A673 (cell line): ENCODE results near the gene ZBTB32. TPM values are rescaled to one million over a fixed set of nuclear protein-coding genes. Genes with fewer than 3 reads are reported as not detected.

Experiments
- BruUV-seq: library from RNA; stranded (reverse); fragments of 400-500 nt; replicated peaks from 2 replicates; lab custom pipeline; 2021; lab: Mats Ljungman, UMichigan
- CTCF ChIA-PET: fragments of 300-600 bp; sonication (Branson Sonifier 250); formaldehyde crosslinking; loops from one replicate; lab custom pipeline; 2022; ENCODE audit warnings: antibody characterized with exemption; lab: Charles Lee
- POLR2A ChIA-PET: fragments of 300-600 bp; sonication (Branson Sonifier 250); formaldehyde crosslinking; loops from one replicate; lab custom pipeline; 2022; ENCODE audit warnings: antibody characterized with exemption; ENCODE audit not compliant: low non-redundant PET; lab: Charles Lee
- DNase-seq: peaks from one replicate; pipeline ENCODE4 v3.0.0-alpha.2; 2015; ENCODE audit warnings: low spot score
- H3K27ac ChIP-seq: fragments of 200-600 bp; sonication (generic); 2 replicates; pipeline ENCODE4 v1.5.1; 2016; ENCODE audit warnings: mixed run types, low read depth, mild to moderate bottlenecking, mixed read lengths, antibody characterized with exemption, low read length; ENCODE audit not compliant: poor library complexity, severe bottlenecking
- H3K27me3 ChIP-seq: fragments of 200-600 bp; sonication (generic); replicated peaks from 2 replicates; pipeline ENCODE4 v1.6.1; 2017; ENCODE audit warnings: mixed run types, low read depth, mild to moderate bottlenecking, mixed read lengths, antibody characterized with exemption, low read length; ENCODE audit not compliant: insufficient read depth, poor library complexity
- H3K36me3 ChIP-seq: fragments of 200-600 bp; sonication (generic); 2 replicates; pipeline ENCODE4 v1.6.1; 2016; ENCODE audit warnings: mixed run types, mild to moderate bottlenecking, mixed read lengths, antibody characterized with exemption, low read length; ENCODE audit not compliant: insufficient read depth, poor library complexity, severe bottlenecking
- H3K4me1 ChIP-seq: fragments of 200-600 bp; sonication (generic); 2 replicates; pipeline ENCODE4 v1.6.1; 2017; ENCODE audit warnings: mixed run types, mild to moderate bottlenecking, mixed read lengths, antibody characterized with exemption, low read length; ENCODE audit not compliant: insufficient read depth, poor library complexity, severe bottlenecking
- H3K4me3 ChIP-seq: fragments of 200-600 bp; sonication (generic); 2 replicates; pipeline ENCODE4 v1.5.1; 2016; ENCODE audit warnings: low read depth, mixed run types, mild to moderate bottlenecking, mixed read lengths, low read length; ENCODE audit not compliant: poor library complexity, severe bottlenecking
- H3K9me3 ChIP-seq: fragments of 200-600 bp; sonication (generic); 2 replicates; pipeline ENCODE4 v1.6.1; 2016; ENCODE audit warnings: mixed run types, low read depth, mild to moderate bottlenecking, mixed read lengths, antibody characterized with exemption, low read length; ENCODE audit not compliant: poor library complexity, severe bottlenecking
- EZH2 ChIP-seq: fragments of 200-600 bp; sonication (generic); IDR thresholded peaks from 2 replicates; pipeline ENCODE4 v1.6.1; 2017; ENCODE audit warnings: borderline replicate concordance, low read depth, mild to moderate bottlenecking, mixed read lengths, antibody characterized with exemption, low read length; ENCODE audit not compliant: poor library complexity, severe bottlenecking
- intact Hi-C: fragments of 100-400 bp; cut with micrococcal nuclease; formaldehyde crosslinking; loops from one replicate; pipeline ENCODE4 v1.10.0; 2022; ENCODE audit not compliant: unreplicated experiment
- total RNA-seq: library from RNA; stranded (reverse); gene quantifications from 2 replicates; pipeline ENCODE4 v1.2.3, GENCODE V29; 2021
- TF ChIP-seq, protein P1 (sequence below): fragments of 300-800, 200-600 bp; sonication (generic); conservative IDR thresholded peaks from 2 replicates; pipeline ENCODE4 v1.5.1; 2017; ENCODE audit warnings: low read depth, mild to moderate bottlenecking, antibody characterized with exemption, low read length, moderate library complexity, mixed read lengths

Gene ZBTB32
- total RNA-seq, 1 experiment from 2014 or later = not detected

DNA sequence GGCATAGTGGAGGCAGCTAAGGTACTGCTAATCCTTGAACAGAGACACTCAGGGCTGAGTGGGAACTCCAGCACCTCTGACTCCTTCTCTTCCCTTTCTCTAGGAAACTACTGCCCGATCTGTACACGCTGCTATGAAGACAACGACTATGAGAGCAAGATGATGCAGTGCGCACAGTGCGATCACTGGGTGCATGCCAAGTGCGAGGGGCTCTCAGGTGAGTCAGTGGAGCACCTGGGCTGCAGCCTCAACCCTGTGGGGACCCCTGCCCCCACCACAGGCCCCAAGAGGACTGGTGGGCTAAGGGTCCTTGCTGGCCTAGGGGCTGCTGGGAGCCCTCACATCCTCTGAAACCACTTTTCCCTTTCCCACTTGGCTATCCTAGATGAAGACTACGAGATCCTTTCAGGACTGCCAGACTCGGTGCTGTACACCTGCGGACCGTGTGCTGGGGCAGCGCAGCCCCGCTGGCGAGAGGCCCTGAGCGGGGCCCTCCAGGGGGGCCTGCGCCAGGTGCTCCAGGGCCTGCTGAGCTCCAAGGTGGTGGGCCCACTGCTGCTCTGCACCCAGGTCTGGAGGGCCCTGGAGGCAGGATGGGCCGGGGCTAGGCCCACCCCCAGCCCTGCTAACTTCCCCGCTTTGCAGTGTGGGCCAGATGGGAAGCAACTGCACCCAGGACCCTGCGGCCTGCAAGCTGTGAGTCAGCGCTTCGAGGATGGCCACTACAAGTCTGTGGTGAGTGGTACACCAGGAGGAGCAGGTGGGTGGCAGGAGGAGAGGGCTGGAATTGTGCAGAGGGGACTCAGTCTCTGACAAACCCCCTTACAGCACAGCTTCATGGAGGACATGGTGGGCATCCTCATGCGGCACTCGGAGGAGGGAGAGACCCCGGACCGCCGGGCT lies 22.9 kb downstream of the ZBTB32 start:
- no peak for DNase-seq
- no peaks in the 10 kb centered on the region for H3K9me3 ChIP-seq
- intact Hi-C loops = no loop called here
- POLR2A ChIA-PET = interaction anchor here (0.6 kb wide), 1 partner anchor 71 kb away, joined by 3 read pairs; no protein-coding TSS in a partner anchor
- no peak for TF ChIP-seq EZH2
- TF ChIP-seq, protein P1, sequence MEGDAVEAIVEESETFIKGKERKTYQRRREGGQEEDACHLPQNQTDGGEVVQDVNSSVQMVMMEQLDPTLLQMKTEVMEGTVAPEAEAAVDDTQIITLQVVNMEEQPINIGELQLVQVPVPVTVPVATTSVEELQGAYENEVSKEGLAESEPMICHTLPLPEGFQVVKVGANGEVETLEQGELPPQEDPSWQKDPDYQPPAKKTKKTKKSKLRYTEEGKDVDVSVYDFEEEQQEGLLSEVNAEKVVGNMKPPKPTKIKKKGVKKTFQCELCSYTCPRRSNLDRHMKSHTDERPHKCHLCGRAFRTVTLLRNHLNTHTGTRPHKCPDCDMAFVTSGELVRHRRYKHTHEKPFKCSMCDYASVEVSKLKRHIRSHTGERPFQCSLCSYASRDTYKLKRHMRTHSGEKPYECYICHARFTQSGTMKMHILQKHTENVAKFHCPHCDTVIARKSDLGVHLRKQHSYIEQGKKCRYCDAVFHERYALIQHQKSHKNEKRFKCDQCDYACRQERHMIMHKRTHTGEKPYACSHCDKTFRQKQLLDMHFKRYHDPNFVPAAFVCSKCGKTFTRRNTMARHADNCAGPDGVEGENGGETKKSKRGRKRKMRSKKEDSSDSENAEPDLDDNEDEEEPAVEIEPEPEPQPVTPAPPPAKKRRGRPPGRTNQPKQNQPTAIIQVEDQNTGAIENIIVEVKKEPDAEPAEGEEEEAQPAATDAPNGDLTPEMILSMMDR = no peak
- no peaks in the 10 kb centered on the region for H3K27me3 ChIP-seq
- CTCF ChIA-PET = no interaction called here
- no peak overlapping the region for H3K27ac ChIP-seq
- no peak overlapping the region for H3K4me3 ChIP-seq
- no TSS peak for BruUV-seq
- H3K4me1 ChIP-seq = no peaks in the 10 kb centered on the region
- peaks cover 98% of the 10 kb centered on the region for H3K36me3 ChIP-seq

DNA sequence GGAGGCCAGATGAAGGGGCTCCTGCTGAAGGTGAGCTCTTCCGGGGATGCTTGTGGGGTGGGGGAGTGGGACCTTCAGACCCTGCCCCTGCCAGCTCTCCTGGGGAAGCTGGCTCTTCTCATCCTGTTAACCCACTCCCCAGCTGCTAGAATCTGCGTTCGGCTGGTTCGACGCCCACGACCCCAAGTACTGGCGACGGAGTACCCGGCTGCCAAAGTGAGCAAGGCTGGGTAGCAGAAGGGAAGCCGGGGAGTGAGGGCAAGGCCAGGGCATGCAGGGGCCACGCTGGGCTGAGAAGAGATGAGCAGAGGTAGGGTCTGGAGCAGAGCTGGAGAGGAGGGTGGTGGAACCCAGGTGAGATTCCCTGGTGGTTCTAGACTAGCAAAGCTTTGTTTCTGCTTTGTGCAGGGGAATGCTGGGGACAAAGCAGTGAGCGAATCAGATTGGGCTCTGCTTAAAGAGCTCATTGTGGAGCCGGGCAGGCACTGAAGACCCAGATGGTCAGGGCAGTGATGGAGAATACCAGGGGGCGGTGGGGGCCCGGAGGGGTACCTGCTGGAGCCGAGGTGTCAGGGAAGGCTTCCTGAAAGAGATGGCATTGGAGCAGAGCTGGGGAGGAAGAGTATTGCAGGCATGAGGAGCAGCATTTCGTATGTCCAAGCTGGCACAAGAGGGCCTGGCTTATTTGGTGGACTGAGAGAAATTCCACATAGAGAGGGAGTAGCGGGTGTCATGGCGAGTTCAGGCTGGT lies 23.8 kb downstream of the ZBTB32 start:
- intact Hi-C loops = no loop called here
- BruUV-seq = no TSS peak
- no peaks in the 10 kb centered on the region for H3K27me3 ChIP-seq
- H3K36me3 ChIP-seq = peaks cover 96% of the 10 kb centered on the region
- no peaks in the 10 kb centered on the region for H3K9me3 ChIP-seq
- H3K4me3 ChIP-seq = no peak overlapping the region
- no peak for TF ChIP-seq EZH2
- TF ChIP-seq, protein P1 = no peak
- DNase-seq = no peak
- H3K4me1 ChIP-seq = no peaks in the 10 kb centered on the region
- CTCF ChIA-PET = no interaction called here
- H3K27ac ChIP-seq = no peak overlapping the region
- POLR2A ChIA-PET = interaction anchor here (0.6 kb wide), 1 partner anchor 70 kb away, joined by 3 read pairs; no protein-coding TSS in a partner anchor

DNA sequence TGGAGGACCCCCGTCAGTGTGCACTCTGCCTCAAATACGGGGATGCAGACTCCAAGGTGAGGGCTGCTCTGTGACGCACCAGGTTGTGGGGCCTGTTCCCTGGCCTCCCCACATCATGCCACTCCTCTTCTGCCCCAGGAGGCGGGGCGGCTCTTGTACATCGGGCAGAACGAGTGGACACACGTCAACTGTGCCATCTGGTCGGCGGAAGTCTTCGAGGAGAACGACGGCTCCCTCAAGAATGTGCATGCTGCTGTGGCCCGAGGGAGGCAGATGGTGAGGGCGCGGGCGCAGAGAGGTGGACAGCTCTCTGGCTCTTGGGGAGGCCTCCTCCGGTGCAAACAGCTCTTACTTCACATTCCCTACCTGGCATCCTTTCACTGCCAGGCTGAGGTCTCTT lies 24.7 kb downstream of the ZBTB32 start:
- ChIA-PET POLR2A (no interaction called here), CTCF (interaction anchor here (0.5 kb wide), 1 partner anchor 215 kb away, joined by 3 read pairs; no protein-coding TSS in a partner anchor)
- BruUV-seq = no TSS peak
- intact Hi-C loops = no loop called here
- TF ChIP-seq EZH2 = no peak
- TF ChIP-seq, protein P1 = no peak
- H3K9me3 ChIP-seq = no peaks in the 10 kb centered on the region
- H3K36me3 ChIP-seq = peaks cover 96% of the 10 kb centered on the region
- H3K27me3 ChIP-seq = no peaks in the 10 kb centered on the region
- no peak overlapping the region for H3K27ac ChIP-seq
- no peaks in the 10 kb centered on the region for H3K4me1 ChIP-seq
- DNase-seq = no peak
- no peak overlapping the region for H3K4me3 ChIP-seq
